Right lobe of liver (tissue), 4 donors: ENCODE results near the gene ARNT2.

Experiments
- POLR2A ChIP-seq: fragments of 450-650 bp; IDR thresholded peaks from one replicate; pipeline ENCODE4 v1.6.1; 2017; ENCODE audit warnings: antibody characterized with exemption, mild to moderate bottlenecking
- TF ChIP-seq, protein P1 (sequence below), 4 donors: fragments of 200-600 bp in 3 of 4; fragments of 450-650 bp in 1 of 4; IDR thresholded peaks; one replicate each; pipeline versions ENCODE4 v1.5.1 to v1.8.0; 2016 to 2022; ENCODE audit warnings: antibody characterized with exemption in 4 of 4, mild to moderate bottlenecking in 2 of 4
- donor health status: DM: no; HTN: no; CAD: no.
- donor health status: DM: no; HTN: no; CAD: no.
- donor health status: DM: no; HTN: yes; CAD: no.

DNA sequence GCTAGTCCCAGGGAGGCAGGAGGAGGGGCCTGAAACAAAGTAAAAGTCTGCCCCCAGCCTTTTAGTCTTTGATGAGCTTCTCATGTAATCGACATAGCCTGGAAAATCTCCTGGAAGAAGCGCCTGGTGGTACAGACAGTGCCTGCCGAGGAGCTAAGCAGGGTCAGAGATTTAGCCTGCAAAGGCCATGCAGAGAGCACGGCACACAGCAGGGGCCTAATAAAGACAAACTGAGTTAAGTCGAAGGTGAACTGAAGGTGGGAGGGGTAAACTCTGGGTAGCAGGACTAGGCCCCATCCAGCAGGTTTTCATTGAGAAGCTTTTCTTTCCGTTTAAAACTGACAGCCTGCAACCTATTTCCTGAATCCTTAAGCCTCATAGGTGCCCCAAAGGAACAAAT, 175.4 kb downstream of the ARNT2 start:
- no peak for TF ChIP-seq POLR2A
- TF ChIP-seq, protein P1, sequence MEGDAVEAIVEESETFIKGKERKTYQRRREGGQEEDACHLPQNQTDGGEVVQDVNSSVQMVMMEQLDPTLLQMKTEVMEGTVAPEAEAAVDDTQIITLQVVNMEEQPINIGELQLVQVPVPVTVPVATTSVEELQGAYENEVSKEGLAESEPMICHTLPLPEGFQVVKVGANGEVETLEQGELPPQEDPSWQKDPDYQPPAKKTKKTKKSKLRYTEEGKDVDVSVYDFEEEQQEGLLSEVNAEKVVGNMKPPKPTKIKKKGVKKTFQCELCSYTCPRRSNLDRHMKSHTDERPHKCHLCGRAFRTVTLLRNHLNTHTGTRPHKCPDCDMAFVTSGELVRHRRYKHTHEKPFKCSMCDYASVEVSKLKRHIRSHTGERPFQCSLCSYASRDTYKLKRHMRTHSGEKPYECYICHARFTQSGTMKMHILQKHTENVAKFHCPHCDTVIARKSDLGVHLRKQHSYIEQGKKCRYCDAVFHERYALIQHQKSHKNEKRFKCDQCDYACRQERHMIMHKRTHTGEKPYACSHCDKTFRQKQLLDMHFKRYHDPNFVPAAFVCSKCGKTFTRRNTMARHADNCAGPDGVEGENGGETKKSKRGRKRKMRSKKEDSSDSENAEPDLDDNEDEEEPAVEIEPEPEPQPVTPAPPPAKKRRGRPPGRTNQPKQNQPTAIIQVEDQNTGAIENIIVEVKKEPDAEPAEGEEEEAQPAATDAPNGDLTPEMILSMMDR (IDR thresholded peaks at IDR 0.05) = no peak
